OCI-LY3 (cell line): ENCODE results near the gene DNAI1.

Source experiments
- H2AFZ ChIP-seq: fragments of 200-600, 300-600 bp; shearing (Covaris generic); 2 replicates; pipeline ENCODE4 v1.6.0; 2014; ENCODE audit warnings: antibody characterized with exemption, low read depth, low read length
- H3K27ac ChIP-seq: fragments of 200-600, 300-600 bp; sonication (generic); 2 replicates; pipeline ENCODE4 v1.5.1; 2014; ENCODE audit warnings: mild to moderate bottlenecking, low read length, moderate library complexity, mixed read lengths
- H3K27me3 ChIP-seq: fragments of 200-600, 300-600 bp; sonication (generic); 2 replicates; pipeline ENCODE4 v1.6.1; 2014; ENCODE audit warnings: low read depth, low read length, mixed read lengths
- H3K36me3 ChIP-seq: fragments of 200-600, 300-600 bp; sonication (generic); replicated peaks from 2 replicates; pipeline ENCODE3; 2014; ENCODE audit warnings: low read depth, low read length, mixed read lengths
- H3K4me1 ChIP-seq: fragments of 300-600, 200-600 bp; sonication (generic); 2 replicates; pipeline ENCODE4 v1.6.1; 2014; ENCODE audit warnings: low read length, mixed read lengths
- H3K4me2 ChIP-seq: fragments of 200-600, 300-600 bp; sonication (generic); 2 replicates; pipeline ENCODE4 v1.6.1; 2014; ENCODE audit warnings: low read length, mixed read lengths
- H3K4me3 ChIP-seq: fragments of 300-600, 200-600 bp; sonication (generic); 2 replicates; pipeline ENCODE4 v1.5.1; 2014; ENCODE audit warnings: antibody characterized with exemption, mild to moderate bottlenecking, low read length, moderate library complexity
- H3K79me2 ChIP-seq: fragments of 300-600, 200-600 bp; shearing (Covaris generic); 2 replicates; pipeline ENCODE4 v1.6.1; 2014; ENCODE audit warnings: mild to moderate bottlenecking, low read length, mixed read lengths
- H3K9ac ChIP-seq: fragments of 300-600, 200-600 bp; shearing (Covaris generic); 2 replicates; pipeline ENCODE4 v1.6.0; 2014; ENCODE audit warnings: mild to moderate bottlenecking, low read length, moderate library complexity
- H3K9me3 ChIP-seq: fragments of 200-600, 300-600 bp; shearing (Covaris generic); 2 replicates; pipeline ENCODE4 v1.6.1; 2014; ENCODE audit warnings: low read length, mixed read lengths; ENCODE audit not compliant: insufficient read depth
- H4K20me1 ChIP-seq: fragments of 200-600, 300-600 bp; sonication (generic); 2 replicates; pipeline ENCODE4 v1.6.1; 2016; ENCODE audit warnings: low read length, mixed read lengths; ENCODE audit not compliant: insufficient read depth
- CTCF ChIP-seq: fragments of 200-600, 300-600 bp; sonication (generic); IDR thresholded peaks from 2 replicates; pipeline ENCODE4 v1.5.1; 2014; ENCODE audit warnings: antibody characterized with exemption, low read length, low read depth
- EZH2phosphoT487 ChIP-seq: fragments of 200-600 bp; shearing (Covaris generic); IDR thresholded peaks from 2 replicates; pipeline ENCODE4 v1.6.1; 2018; ENCODE audit warnings: antibody characterized with exemption, mixed run types, low read depth

DNAI1 gene

GRCh38 chr9:34564617-34565016 lies 106.0 kb downstream of the DNAI1 start:
- Histone ChIP-seq H3K36me3 (no peaks in the 10 kb centered on the region), H3K4me1 (peaks cover 28% of the 10 kb centered on the region; the same call in 1 of the 2 replicates), H4K20me1 (no peaks in the 10 kb centered on the region), H3K9ac (no peak overlapping the region), H3K4me3 (no peak overlapping the region), H3K4me2 (no peak overlapping the region), H2AFZ (no peak overlapping the region), H3K79me2 (no peaks in the 10 kb centered on the region), H3K27ac (no peak overlapping the region), H3K9me3 (no peaks in the 10 kb centered on the region), H3K27me3 (no peaks in the 10 kb centered on the region)
- TF ChIP-seq CTCF (no peak), EZH2phosphoT487 (no peak)

- no peak overlapping the region for H3K27ac ChIP-seq
- peaks cover 40% of the 10 kb centered on the region for H3K4me1 ChIP-seq
Measured at GRCh38 chr9:34565856-34566255, 107.3 kb downstream of the DNAI1 start.

GRCh38 chr9:34566322-34566721 lies 107.7 kb downstream of the DNAI1 start:
- no peak overlapping the region for H3K4me3 ChIP-seq
- no peak overlapping the region for H3K9ac ChIP-seq
- no peaks in the 10 kb centered on the region for H3K79me2 ChIP-seq
- peaks cover 45% of the 10 kb centered on the region for H3K4me1 ChIP-seq
- no peak overlapping the region for H3K27ac ChIP-seq
- H3K36me3 ChIP-seq, result no peaks in the 10 kb centered on the region
- no peak overlapping the region for H3K4me2 ChIP-seq
- no peak for TF ChIP-seq EZH2phosphoT487
- TF ChIP-seq CTCF, result no peak
- H3K9me3 ChIP-seq, result no peaks in the 10 kb centered on the region
- H4K20me1 ChIP-seq, result no peaks in the 10 kb centered on the region
- H2AFZ ChIP-seq, result no peak overlapping the region
- no peaks in the 10 kb centered on the region for H3K27me3 ChIP-seq

More at GRCh38 chr9:34565856-34566255, 107.3 kb downstream of the DNAI1 start:
- Histone ChIP-seq H3K36me3 (no peaks in the 10 kb centered on the region), H3K4me2 (no peak overlapping the region), H2AFZ (no peak overlapping the region), H3K4me3 (no peak overlapping the region), H3K79me2 (no peaks in the 10 kb centered on the region), H4K20me1 (no peaks in the 10 kb centered on the region), H3K9ac (no peak overlapping the region), H3K9me3 (no peaks in the 10 kb centered on the region), H3K27me3 (no peaks in the 10 kb centered on the region)
- TF ChIP-seq EZH2phosphoT487 (no peak), CTCF (no peak)

- Histone ChIP-seq H3K79me2 (no peaks in the 10 kb centered on the region), H3K4me1 (peaks cover 52% of the 10 kb centered on the region), H3K27ac (no peak overlapping the region), H3K36me3 (no peaks in the 10 kb centered on the region), H4K20me1 (no peaks in the 10 kb centered on the region), H3K9ac (no peak overlapping the region), H2AFZ (no peak overlapping the region), H3K4me3 (no peak overlapping the region), H3K9me3 (no peaks in the 10 kb centered on the region), H3K27me3 (no peaks in the 10 kb centered on the region), H3K4me2 (no peak overlapping the region)
- TF ChIP-seq CTCF (no peak), EZH2phosphoT487 (no peak)
Measured at GRCh38 chr9:34566972-34567371, 108.4 kb downstream of the DNAI1 start.
